GM18517 (cell line): ENCODE data around the gene POLR3H.

Experiments used
- ATAC-seq: cut with Tn5 transposase; IDR thresholded peaks from one replicate; pipeline ENCODE4 v1.9.1; 2021; ENCODE audit warnings: mild to moderate bottlenecking, moderate library complexity; ENCODE audit not compliant: unreplicated experiment

POLR3H gene

DNA sequence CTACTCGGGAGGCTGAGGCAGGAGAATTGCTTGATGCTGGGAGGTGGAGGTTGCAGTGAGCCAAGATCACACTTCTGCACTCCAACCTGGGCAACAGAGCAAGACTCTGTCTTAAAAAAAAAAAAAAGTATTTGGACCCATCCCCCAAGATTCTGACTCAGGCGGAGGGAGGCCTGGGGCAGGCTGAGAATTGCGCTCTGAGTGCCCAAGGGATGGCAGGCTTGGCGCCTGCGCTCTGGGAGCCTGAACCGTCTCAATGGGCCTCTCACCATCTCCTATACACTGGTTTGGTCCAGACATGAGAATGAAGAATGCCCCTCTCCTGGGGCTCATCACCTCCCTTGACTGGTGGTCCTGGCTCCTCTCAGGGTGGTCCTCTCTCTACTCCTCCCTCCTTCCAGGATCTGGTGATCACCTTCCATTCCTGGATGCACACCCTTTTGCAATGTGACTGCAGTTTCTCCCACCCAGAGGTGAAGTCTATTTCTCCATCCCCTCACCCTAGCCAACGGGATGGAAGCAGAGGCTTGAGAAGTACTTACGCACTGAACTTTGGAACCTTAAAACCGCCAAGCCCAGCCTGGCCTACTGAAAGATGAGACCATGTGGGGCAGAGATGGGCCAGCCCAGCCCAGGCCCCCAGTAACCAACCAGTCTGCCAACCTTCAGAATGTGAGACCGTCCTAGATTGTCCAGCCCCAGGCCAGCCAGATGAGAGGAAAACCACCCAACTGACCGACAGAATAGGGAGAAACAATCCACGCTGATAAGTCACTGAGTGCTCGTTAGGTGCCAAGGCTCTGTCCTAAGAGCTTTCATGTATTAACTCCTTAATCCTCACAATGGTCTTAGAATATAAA lies 4.9 kb downstream of the POLR3H start:
- ATAC-seq, result no peak

GRCh38 chr22:41538583-41538982 lies 5.7 kb downstream of the POLR3H start:
- ATAC-seq, result no peak

DNA sequence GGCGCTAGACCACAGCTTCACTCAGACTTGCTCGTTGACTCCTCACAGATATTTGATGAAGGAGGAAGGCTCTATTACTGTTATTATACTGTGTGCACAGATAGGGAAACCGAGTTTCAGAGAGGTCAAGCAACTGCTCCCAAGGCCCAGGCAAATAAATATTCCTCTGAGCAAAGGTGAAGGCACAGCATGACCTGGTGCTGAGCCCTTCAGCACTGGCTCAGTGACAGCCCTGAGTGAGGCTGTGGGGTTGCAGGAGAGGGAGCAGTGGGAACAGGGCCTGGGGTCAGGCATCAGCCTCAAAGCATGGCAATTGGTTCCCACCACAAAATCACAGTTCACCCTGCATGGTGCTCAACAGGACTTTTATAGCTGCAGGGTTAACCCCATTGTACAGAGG lies 7.1 kb downstream of the POLR3H start:
- no peak for ATAC-seq

- ATAC-seq, result no peak
Measured at GRCh38 chr22:41535244-41535643, 9.0 kb downstream of the POLR3H start.

- ATAC-seq, result no peak
Measured at GRCh38 chr22:41534219-41534618, 10.1 kb downstream of the POLR3H start.

DNA sequence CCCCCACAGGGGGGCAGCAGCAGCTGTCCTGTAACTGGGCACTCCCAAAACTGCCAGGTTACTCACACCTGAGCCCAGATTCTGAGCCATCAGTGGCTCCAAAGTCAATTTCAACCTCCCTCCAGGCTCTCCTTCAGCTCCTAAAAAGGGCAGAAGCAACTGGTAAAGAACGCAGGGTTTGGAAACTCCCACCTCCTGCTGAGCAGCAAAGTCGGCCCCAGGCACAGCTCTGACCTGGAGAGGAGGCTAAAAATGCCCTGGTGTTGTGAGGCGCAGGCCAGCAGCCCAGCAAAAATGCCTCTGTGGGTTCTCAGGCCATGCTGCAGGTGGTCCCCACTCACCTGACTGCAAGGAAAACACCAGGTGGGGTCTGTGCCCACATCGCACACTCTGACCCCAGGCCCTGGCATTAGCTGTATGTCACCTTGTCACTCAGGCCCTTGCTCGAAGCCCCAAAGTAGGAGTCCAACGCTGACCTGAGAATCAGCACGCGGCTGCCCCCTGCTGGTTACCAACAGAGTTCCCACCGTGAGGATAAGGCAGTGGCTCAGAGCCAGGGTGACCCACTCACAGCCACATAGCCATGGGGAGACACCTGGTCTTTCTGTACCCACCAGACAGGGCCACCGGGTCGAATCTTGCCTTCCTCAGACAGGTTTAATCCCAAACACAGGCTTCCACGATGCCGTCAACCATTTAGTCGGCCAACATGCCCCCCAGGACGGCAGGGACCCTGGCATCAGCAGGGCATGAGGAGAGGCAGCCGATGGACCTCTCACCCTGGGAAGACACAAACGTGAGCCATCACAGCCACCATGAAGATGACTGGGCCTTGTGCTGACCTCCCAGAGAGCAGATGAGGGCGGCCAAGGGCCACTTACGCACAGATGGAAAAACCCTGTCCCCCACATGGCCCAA lies 11.1 kb downstream of the POLR3H start:
- ATAC-seq, result no peak

DNA sequence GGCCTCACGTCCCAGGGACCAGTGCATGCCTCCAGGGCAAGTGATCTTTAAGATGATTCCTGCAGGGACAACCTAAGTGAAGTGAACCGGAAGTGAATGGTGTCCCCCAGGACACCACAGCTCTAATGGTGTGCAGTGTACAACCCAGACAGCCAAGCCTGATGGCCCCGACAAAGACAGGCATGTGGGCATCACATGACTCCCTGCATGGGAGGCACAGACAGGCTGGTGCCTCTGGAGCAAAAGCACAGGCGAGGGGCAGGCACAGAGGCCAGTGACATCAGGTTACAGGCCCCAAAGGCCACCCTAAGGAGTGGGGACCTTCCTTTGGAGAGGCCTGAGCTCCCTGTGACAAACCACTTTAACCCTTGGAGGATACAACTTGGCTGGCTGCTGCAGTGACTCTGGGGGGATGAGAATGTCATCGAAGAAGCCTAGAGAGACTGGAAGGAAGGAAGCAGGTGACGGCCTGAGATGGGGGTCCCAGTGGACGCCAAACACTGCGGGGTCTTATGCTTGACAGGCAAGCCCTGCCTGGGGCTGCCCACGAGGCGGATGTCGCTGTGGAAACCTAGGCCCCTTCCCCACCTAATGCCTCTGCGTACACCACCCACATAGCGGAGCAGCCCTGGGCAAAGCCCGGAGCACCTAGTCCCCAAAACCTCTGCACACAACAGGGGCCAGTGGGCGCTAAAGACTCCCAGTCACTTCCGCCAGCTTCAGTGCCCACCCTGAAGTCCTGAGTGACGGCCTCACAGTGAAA lies 12.4 kb downstream of the POLR3H start:
- no peak for ATAC-seq

- ATAC-seq, result no peak
Measured at GRCh38 chr22:41530890-41531714, 13.2 kb downstream of the POLR3H start.

- no peak for ATAC-seq
Measured at GRCh38 chr22:41528938-41529561, 15.2 kb downstream of the POLR3H start.

DNA sequence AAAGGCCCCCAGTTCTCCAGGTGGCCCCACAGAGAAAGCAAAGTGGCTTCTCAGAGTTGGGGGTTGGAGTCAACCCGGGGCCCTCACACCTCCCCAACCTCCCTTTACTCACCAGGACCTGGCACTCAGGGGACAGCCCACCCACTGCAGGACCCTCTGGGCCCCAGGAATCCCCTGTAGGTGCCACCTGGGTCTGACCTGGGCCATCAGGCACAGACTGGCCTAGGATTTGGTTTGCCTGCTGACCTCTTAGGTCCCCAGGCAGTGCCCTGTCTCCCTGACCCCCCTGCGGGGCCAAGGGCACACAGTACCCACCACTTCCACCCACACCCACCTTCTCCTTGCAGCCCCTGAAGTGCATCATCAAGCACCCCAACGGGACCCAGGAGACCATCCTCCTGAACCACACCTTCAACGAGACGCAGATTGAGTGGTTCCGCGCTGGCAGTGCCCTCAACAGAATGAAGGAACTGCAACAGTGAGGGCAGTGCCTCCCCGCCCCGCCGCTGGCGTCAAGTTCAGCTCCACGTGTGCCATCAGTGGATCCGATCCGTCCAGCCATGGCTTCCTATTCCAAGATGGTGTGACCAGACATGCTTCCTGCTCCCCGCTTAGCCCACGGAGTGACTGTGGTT lies 16.0 kb downstream of the POLR3H start:
- no peak for ATAC-seq

DNA sequence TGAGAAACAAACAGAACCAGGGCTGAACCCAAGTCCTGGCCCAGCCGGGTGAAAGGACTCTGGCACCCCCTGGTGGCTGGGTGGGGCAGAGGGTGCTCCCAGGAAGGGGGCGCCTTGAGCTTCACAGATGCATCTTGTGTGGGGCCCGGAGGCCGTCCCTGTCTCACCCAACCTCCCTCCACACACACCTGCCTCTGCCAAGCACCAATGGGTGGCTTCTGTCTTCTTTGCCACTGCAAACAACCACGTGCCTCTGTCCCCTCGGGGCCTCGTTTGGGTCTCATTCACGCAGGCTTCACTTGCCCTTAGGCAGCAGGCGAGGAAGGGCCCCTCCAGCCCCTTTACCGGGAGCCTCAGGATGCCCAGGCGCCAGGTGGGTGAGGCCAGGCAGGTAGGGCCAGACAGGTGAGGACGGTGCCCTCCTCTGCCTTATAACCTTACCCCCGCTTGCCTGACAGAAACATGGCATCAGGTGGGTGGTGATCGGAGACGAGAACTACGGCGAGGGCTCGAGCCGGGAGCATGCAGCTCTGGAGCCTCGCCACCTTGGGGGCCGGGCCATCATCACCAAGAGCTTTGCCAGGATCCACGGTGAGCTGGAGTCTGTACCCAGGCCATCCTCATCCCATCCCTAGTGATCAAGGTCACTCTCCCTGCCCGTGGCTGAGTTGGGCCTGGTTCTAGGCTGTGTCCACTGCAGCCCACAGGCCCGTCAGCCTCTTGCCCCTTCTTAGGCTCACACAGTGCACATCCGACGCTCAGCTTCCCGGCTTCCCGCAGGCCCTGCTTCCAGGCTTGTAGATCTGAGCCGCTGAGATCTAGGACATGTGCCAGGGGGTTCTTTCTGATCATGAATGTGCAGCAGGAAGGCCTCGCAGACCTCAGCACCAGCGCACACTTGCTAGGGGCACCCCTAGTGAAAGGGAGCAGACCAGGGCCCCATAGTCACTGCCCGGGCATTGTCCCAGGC lies 17.2 kb downstream of the POLR3H start:
- no peak for ATAC-seq

DNA sequence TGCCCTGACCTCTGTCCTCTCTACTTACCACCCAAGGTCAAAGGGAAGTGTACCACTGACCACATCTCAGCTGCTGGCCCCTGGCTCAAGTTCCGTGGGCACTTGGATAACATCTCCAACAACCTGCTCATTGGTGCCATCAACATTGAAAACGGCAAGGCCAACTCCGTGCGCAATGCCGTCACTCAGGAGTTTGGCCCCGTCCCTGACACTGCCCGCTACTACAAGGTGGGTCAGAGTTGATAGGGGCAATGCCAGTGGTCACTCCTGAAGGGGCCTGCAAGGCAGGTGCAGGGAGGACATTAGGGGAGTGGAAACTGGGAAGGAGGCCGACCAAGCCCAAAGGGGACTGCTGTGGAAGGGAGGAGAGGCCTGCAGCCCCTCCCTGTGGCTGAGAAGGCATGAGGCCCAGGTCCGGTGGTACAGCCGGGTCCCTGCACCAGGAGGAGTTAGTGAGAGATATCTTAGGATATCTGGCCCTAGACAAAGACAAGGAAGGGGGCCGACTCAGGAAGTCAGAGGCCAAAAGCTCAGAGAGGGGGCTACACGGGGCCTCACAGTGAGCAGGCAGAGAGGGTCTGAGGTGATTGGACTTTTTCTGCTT lies 17.9 kb downstream of the POLR3H start:
- no peak for ATAC-seq

GRCh38 chr22:41525450-41526225 lies 18.6 kb downstream of the POLR3H start:
- ATAC-seq, result no peak

DNA sequence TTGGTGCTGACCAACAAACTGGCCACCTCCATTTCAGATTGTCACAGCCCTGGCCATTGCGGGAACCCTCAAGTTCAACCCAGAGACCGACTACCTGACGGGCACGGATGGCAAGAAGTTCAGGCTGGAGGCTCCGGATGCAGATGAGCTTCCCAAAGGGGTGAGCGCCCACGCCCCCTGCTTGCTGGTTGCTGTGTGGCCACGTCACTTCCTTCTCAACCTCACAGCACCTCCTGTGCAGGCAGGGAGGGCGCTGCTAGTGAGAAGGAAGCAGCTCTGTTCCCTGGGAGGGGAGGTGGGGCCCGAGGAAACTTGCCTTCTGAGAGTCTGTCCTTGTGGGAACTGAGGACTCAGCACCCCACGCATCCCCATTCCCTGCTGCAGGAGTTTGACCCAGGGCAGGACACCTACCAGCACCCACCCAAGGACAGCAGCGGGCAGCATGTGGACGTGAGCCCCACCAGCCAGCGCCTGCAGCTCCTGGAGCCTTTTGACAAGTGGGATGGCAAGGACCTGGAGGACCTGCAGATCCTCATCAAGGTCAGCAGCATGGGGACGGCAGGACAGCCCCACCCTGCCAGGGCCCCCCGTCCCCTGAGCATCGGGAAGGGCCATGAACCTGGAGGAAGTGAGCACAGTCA lies 19.3 kb downstream of the POLR3H start:
- no peak for ATAC-seq

- no peak for ATAC-seq
Measured at GRCh38 chr22:41524251-41524661, 20.0 kb downstream of the POLR3H start.

- ATAC-seq, result no peak
Measured at GRCh38 chr22:41523464-41524221, 20.6 kb downstream of the POLR3H start.
